GM21737 (cell line): ENCODE results near the gene TMC6.
"Not testable (repeated sequence)": the region's sequence is repeated elsewhere in the genome, so short reads cannot be mapped to it uniquely, and the experiment has no call there.

Experiments used
- ATAC-seq: cut with Tn5 transposase; IDR thresholded peaks from one replicate; pipeline ENCODE4 v1.9.1; 2021; ENCODE audit warnings: mild to moderate bottlenecking, moderate library complexity; ENCODE audit not compliant: unreplicated experiment

Gene TMC6

DNA sequence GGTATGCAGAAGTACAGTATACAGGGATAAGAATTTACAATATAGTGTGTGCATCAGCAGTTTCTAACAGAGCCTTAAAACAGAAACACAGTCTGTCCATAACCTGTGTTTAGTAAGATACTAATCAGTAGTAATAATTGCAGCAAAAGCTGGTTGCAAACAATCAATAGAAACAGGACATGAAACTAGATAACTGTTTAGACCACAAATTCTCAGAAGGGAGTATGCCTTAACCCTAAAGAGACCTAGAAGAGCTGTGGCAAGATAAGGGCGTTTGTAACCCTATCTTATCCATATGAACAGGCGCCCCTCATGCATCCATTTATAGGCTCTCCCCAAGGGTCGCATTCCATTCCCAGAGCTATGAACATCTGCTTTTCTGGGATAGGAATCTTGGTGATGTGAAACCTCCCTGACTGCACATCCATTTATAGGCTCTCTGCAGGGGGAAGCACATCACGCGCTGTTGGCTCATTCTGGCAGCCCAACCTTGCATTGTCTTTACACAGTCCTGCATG lies 46.1 kb downstream of the TMC6 start:
- ATAC-seq, result not testable (repeated sequence)

DNA sequence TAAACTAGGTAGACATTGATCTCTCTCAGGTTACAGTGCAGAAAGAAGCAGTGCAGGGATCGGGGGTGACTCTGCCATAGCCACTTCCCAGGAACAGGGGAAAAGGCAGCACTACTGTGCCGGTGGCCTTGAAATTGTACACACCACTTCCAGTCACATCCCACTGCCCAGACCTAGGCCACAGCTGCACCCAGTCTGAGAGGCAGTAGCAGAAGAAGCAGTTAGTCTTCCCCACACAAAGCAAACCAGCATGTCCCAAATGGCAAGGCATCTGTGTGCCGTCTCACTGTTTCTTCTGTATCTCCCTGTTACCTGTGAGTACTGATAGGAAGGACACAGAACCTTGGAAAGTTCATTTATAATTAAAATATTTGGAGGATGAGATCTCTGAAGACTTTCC lies 47.0 kb downstream of the TMC6 start:
- ATAC-seq, result no peak

DNA sequence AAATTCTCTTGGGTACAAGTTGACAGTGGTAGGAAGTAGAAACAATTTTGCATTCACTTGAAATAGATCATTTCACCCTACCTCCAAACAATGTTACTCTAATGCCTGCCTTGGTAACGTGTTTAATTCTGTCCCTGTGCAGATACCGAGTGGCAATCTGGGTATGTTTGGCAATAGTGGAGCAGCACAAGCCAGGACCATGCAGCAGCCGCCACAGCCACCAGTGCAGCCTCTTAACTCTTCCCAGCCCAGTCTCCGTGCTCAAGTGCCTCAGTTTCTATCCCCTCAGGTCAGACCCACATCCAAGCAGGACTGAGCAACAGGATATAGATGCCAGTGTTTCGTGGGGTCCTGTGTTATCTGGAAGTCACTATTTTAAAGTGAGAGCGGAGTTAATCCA lies 49.3 kb downstream of the TMC6 start:
- no peak for ATAC-seq

DNA sequence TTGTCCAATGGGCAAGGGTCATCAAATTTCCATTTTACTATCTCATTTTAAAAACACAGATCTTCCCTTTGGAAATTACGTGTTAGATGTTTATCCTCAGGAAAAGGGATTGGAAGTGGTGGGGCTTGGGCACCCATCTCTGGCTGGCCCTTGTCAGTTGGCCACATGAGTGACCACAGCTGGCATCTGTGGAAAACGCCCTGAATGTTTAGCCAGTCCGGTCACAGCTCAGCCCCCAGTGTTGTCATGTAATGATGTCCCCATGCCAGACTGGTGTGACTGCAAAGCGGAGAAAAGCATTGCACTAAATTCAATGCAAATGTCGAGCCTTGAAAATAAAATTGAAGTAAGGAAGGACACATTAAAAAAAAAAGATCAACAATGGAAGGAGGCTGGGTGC lies 53.0 kb downstream of the TMC6 start:
- ATAC-seq, result no peak

DNA sequence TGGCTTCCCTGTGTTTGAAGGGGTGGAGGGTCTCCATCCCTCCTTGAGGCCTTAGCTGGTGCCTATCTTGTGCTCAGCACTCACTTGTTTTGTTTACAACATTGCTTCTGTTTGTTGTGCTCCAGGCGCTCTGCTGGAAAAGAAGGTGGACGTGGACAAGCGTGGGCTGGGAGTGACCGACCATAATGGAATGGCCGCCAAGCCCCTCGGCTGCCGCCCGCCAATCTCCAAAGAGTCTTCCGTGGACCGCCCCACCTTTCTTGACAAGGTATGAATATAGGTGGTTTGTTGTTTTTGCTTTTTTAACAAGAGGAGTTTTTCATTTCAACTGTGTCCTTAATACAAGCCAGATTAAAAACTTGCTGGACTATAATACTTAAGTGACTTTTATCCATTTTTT lies 53.5 kb downstream of the TMC6 start:
- no peak for ATAC-seq

DNA sequence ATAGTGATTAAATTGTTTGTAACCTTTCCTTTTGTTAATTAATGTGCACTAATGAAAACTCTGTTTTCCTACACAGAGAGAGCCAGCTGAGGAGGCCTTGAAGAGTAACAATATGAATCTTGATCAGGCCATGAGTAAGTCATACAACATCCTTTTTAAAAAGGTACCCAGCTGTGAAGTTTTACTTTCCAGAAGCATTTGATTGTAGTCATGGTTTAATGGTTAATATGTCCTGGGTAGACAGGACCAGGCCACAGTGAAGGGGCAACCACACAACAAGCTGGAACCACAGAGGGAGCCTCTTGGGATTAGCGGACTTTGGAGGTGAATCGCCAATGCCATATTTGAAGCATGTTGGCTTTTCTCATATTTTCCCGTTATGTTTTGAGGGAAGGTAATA lies 55.6 kb downstream of the TMC6 start:
- no peak for ATAC-seq

DNA sequence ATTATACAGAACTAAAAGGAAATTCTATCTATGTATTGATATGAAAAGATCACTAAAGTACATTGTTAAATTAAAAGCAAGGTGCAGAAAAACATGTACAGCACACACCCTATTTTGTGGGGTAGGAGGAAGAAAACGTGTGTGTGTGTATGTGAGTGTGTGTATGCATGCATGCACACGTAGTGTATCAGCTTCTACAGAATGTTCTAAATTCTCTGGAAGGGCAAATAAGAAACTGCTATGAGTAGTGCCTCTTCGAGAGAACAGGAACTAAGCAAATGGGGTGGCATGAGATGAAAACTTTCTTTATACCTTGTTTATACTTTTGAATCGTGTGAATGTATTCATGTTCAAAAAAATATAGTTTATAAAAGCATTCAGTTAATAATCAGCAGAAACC lies 58.9 kb downstream of the TMC6 start:
- ATAC-seq, result no peak

DNA sequence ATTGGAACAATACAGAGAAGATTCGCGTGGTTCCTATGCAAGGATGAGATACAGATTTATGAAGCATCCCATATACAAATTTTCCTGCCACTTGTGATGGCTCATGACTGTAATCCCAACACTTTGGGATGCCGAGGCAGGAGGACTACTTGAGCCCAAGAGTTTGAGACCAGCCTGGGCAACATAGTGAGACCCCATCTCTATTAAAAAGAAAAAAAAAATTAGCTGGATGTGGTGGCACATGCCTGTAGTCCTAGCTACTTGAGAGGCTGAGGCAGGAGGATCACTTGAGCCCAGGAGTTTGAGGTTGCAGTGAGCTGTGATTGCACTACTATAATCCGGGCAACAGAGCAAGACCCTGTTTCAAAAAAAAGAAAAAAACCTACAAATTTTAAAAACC lies 61.6 kb downstream of the TMC6 start:
- ATAC-seq, result not testable (repeated sequence)

DNA sequence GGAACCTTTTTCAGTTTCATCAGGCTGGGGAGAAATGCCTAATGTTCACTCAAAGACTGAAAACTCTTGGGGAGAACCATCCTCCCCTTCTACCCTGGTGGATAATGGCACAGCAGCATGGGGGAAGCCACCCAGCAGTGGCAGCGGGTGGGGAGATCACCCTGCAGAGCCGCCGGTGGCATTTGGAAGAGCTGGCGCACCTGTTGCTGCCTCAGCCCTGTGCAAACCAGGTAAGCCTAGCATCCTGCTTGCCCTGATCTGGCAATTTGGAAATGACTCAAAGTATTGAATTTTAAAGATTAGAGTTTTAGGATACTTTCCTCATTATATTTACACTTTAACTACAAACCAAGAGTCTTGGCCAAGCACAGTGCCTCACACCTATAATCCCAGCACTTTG lies 63.8 kb downstream of the TMC6 start:
- ATAC-seq, result no peak

DNA sequence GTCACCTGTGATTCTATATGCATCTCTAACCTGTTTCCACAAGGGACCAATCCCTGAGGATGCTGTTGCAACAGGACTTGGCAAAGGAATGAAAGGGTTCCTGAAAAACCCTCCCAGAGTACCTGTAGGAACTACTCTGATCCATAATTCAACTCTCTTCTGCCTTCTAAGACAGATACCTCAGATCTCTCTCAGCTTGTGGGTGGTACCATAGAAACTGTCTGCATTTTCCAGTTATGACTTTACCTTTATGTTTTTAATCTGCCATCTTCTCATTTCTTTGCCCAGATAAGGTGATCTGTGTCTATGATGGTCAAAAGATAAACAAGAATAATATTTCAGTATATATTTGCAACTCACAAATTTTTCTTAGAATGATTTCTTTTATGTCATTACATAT lies 65.1 kb downstream of the TMC6 start:
- no peak for ATAC-seq

DNA sequence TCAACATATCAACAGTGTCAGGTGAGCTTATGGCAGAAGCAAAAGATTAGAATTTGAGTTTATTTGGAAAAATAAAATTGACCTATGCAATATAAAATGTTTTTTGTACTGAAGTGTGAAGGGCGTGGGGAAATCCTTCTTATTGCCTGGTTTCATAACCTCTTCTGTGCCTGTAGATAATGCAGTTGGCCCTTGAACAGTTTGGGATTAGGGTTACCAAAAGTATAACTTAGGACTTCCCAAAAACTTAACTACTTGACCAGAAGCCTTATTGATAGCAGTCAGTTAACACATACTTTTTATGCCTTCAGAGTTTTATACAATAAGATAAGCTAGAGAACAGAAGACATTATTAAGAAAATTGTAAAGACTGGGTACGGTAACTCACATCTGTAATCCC lies 66.0 kb downstream of the TMC6 start:
- no peak for ATAC-seq
